K562 (cell line): ENCODE results near the gene MC1R. TPM values are rescaled to one million over a fixed set of nuclear protein-coding genes. Genes with fewer than 3 reads are reported as not detected.

Experiments used
- ARID3B ChIP-seq: fragments of 250-450 bp; sonication (Bioruptor Pico); IDR thresholded peaks from 2 replicates; pipeline ENCODE4 v1.4.0; 2020; ENCODE audit warnings: borderline replicate concordance
- ATF3 ChIP-seq, 2 experiments: fragments of 450-650 bp in 1 of 2; sonication (generic) in 1 of 2; formaldehyde crosslinking in 1 of 2; IDR thresholded peaks in 1 of 2; conservative IDR thresholded peaks in 1 of 2; 2 replicates each; pipeline versions ENCODE4 v1.6.1 to v1.8.1; 2016 to 2023; ENCODE audit warnings: mild to moderate bottlenecking in 2 of 2, moderate library complexity in 2 of 2, inconsistent platforms in 1 of 2, missing genetic modification reagents in 1 of 2
- BRD9 ChIP-seq: fragments of 450-650 bp; IDR thresholded peaks from 2 replicates; pipeline ENCODE4 v1.6.1; 2018; ENCODE audit warnings: low read depth; ENCODE audit not compliant: partially characterized antibody
- CC2D1A ChIP-seq: fragments of 450-650 bp; IDR thresholded peaks from 2 replicates; pipeline ENCODE4 v1.6.1; 2017; ENCODE audit warnings: mild to moderate bottlenecking
- CXXC5 ChIP-seq: fragments of 250-450 bp; sonication (Bioruptor Pico); IDR thresholded peaks from 2 replicates; pipeline ENCODE4 v1.8.0; 2022; ENCODE audit warnings: inconsistent platforms, mild to moderate bottlenecking, moderate library complexity
- PBX2 ChIP-seq, 2 experiments: IDR thresholded peaks in 1 of 2; conservative IDR thresholded peaks in 1 of 2; 2 replicates each; pipeline ENCODE4 v1.6.1; 2016; ENCODE audit warnings: low read depth in 2 of 2, mild to moderate bottlenecking in 1 of 2, missing compliant biosample characterization in 1 of 2, missing genetic modification characterization in 1 of 2, moderate library complexity in 1 of 2
- SAP30 ChIP-seq: fragments of 200-600 bp; sonication (generic); IDR thresholded peaks from 2 replicates; pipeline ENCODE4 v1.6.1; 2012; ENCODE audit warnings: borderline replicate concordance, low read depth, mild to moderate bottlenecking, moderate library complexity, low read length, control low read depth, inconsistent platforms; ENCODE audit not compliant: insufficient read depth, poor library complexity, severe bottlenecking
- STAG1 ChIP-seq: sonication (generic); formaldehyde crosslinking; IDR thresholded peaks from 2 replicates; pipeline ENCODE4 v1.5.0; 2020; ENCODE audit warnings: missing genetic modification reagents, borderline replicate concordance
- TBL1XR1 ChIP-seq, 2 experiments: IDR thresholded peaks; 2 replicates each; pipeline ENCODE4 v1.6.1; 2012; ENCODE audit warnings: improper control_type of control experiment in 2 of 2, low read length in 2 of 2, mild to moderate bottlenecking in 1 of 2
- TCF7L2 ChIP-seq: fragments of 150-350 bp; IDR thresholded peaks from 2 replicates; pipeline ENCODE4 v1.6.1; 2016; ENCODE audit warnings: low read depth, mild to moderate bottlenecking, low read length, moderate library complexity
- TSC22D4 ChIP-seq: fragments of 450-650 bp; IDR thresholded peaks from 2 replicates; pipeline ENCODE4 v1.6.1; 2016; ENCODE audit warnings: missing genetic modification characterization, missing biosample characterization, control low read depth
- ZC3H8 ChIP-seq: fragments of 450-650 bp; IDR thresholded peaks from 2 replicates; pipeline ENCODE4 v1.6.1; 2017
- ZFP30 ChIP-seq: fragments of 250-450 bp; sonication (Bioruptor Pico); IDR thresholded peaks from 2 replicates; pipeline ENCODE4 v1.8.0; 2022; ENCODE audit warnings: moderate library complexity, mild to moderate bottlenecking, inconsistent platforms, borderline replicate concordance
- ZFX ChIP-seq: sonication (generic); formaldehyde crosslinking; IDR thresholded peaks from 2 replicates; pipeline ENCODE4 v1.8.0; 2022; ENCODE audit warnings: mild to moderate bottlenecking, missing genetic modification reagents, moderate library complexity
- ZNF282 ChIP-seq: sonication (generic); formaldehyde crosslinking; IDR thresholded peaks from 2 replicates; pipeline ENCODE4 v1.8.1; 2023; ENCODE audit warnings: missing genetic modification reagents
- ZNF354B ChIP-seq: fragments of 250-450 bp; sonication (Bioruptor Pico); IDR thresholded peaks from 2 replicates; pipeline ENCODE4 v1.4.0; 2020
- ZNF639 ChIP-seq, 2 experiments: fragments of 200-800 bp in 1 of 2; sonication (Bioruptor generic) in 1 of 2; sonication (generic) in 1 of 2; formaldehyde crosslinking in 1 of 2; IDR thresholded peaks in 1 of 2; conservative IDR thresholded peaks in 1 of 2; 2 replicates each; pipeline versions ENCODE4 v1.5.0 to v1.6.1; 2016 to 2020; ENCODE audit warnings: missing compliant biosample characterization in 1 of 2, missing genetic modification characterization in 1 of 2, missing genetic modification reagents in 1 of 2
- ZNF655 ChIP-seq: fragments of 250-450 bp; sonication (Bioruptor Pico); IDR thresholded peaks from 2 replicates; pipeline ENCODE4 v1.5.0; 2021
- ZNF76 ChIP-seq: fragments of 250-450 bp; sonication (Bioruptor Pico); IDR thresholded peaks from 2 replicates; pipeline ENCODE4 v1.4.0; 2020; ENCODE audit warnings: mild to moderate bottlenecking, moderate library complexity, borderline replicate concordance
- polyA plus RNA-seq, 8 experiments: library from polyadenylated mRNA; depleted of rRNA in 4 of 8; stranded (reverse) in 5 of 8; unstranded in 3 of 8; fragments of >200 nt; fragmentation: Nextera tagmentation in 2 of 8; fragmentation: Illumina TruSeq in 1 of 8; extraction: Ambion mirVana in 2 of 8; extraction: Trizol in 1 of 8; gene quantifications; 2 replicates each; pipeline versions ENCODE4 v1.2.1 to v1.2.3, GENCODE V29; 2011 to 2014; ENCODE audit warnings: inconsistent platforms in 1 of 8, missing spikeins in 1 of 8
- total RNA-seq, 7 experiments: library from RNA; depleted of rRNA in 6 of 7; stranded (reverse); fragments of >200 nt in 6 of 7; fragmentation: Illumina TruSeq in 2 of 7; extraction: Trizol in 2 of 7; gene quantifications; 2 replicates each; pipeline versions ENCODE4 v1.2.1 to v1.2.3, GENCODE V29; 2011 to 2021; ENCODE audit warnings: low replicate concordance in 1 of 7

MC1R gene
- total and polyA plus RNA-seq, 9 of the 15 experiments (the other 6 are each of a cell fraction or from before 2014, with no cell fraction given) = 0.14 to 5.3 (median 2.5) TPM; not detected in 1

GRCh38 chr16:89922477-89922883 is 3.8 kb downstream of the MC1R start (continued):
- TF ChIP-seq PBX2 (CRISPR knock-in tag; IDR thresholded peaks at IDR 0.05; ENCODE audit: low read depth) (no peak), PBX2 (tag; conservative IDR thresholded peaks at IDR 0.05; ENCODE audit: low read depth) (no peak), ZC3H8 (no peak), ARID3B (CRISPR knock-in tag) (no peak), ZNF76 (CRISPR knock-in tag) (no peak), STAG1 (CRISPR knock-in tag) (no peak), TCF7L2 (no peak), ATF3 (IDR thresholded peaks at IDR 0.05) (peak; percentile 62), ATF3 (CRISPR knock-in tag; conservative IDR thresholded peaks at IDR 0.05) (no peak), ZNF655 (CRISPR knock-in tag) (no peak), ZNF354B (no peak), CC2D1A (no peak), ZFP30 (CRISPR knock-in tag) (no peak), ZNF639 (CRISPR knock-in tag; conservative IDR thresholded peaks at IDR 0.05 in 1 of 2, IDR thresholded peaks at IDR 0.05 in 1 of 2) (0 out of 4 replicates have a peak, but pooled peaks of 1 of the 2 experiments have one; percentile 2), TSC22D4 (tag) (no peak), BRD9 (no peak), CXXC5 (CRISPR knock-in tag) (peak; percentile 59), SAP30 (peak; percentile 23), ZNF282 (CRISPR knock-in tag) (no peak), TBL1XR1 (IDR thresholded peaks at IDR 0.05; ENCODE audit: low read length in 2 of 2) (0 out of 4 replicates have a peak, but pooled peaks of 1 of the 2 experiments have one; percentile 10), ZFX (peak; percentile 75; the same call in 1 of the 2 replicates)
